ENCODE data around the gene DPYSL5. TPM values are rescaled to one million over a fixed set of nuclear protein-coding genes. Genes with fewer than 3 reads are reported as not detected.
A peak's percentile ranks its signal among the peaks of the same experiment; 100 is the strongest.

DPYSL5 gene
- total and polyA plus RNA-seq, 2 donors from 2014 or later, result not detected

GRCh38 chr2:26932974-26933373 lies 85.0 kb downstream of the DPYSL5 start:
- H3K27me3 ChIP-seq (ENCODE audit: control insufficient read depth, insufficient read depth, low read length), result no peaks in the 10 kb centered on the region
- H3K4me3 ChIP-seq (ENCODE audit: low read length in 3 of 3), result no peak overlapping the region
- no peak for TF ChIP-seq CTCF (IDR thresholded peaks at IDR 0.05; ENCODE audit: borderline replicate concordance, extremely low read depth, insufficient read depth)
- no peaks in the 10 kb centered on the region for H3K4me1 ChIP-seq (ENCODE audit: control insufficient read depth in 2 of 3, insufficient read depth in 2 of 3, low read depth in 1 of 3, low read length in 3 of 3)
- H3K9ac ChIP-seq (ENCODE audit: low read length in 3 of 3), result no peak overlapping the region
- intact Hi-C loops (cut with DNase I), result no loop called here
- no peak overlapping the region for H3K27ac ChIP-seq (ENCODE audit: low read depth in 2 of 2, low read length in 2 of 2)
- FAIRE-seq, result no peak
- H3K36me3 ChIP-seq (ENCODE audit: control insufficient read depth in 2 of 3, insufficient read depth in 3 of 3, low read length in 3 of 3), result no peaks in the 10 kb centered on the region
- DNase-seq, result peak in 1 of 5 donors; percentile 1
- H3K9me3 ChIP-seq (ENCODE audit: control insufficient read depth in 2 of 3, insufficient read depth in 1 of 3, low read length in 3 of 3), result no peaks in the 10 kb centered on the region

GRCh38 chr2:26933431-26934334 lies 85.8 kb downstream of the DPYSL5 start:
- DNase-seq, result peak in 1 of 5 donors; percentile 6
- intact Hi-C loops (cut with DNase I), result no loop called here
- FAIRE-seq, result no peak
- Histone ChIP-seq H3K27ac (ENCODE audit: low read depth in 2 of 2, low read length in 2 of 2) (no peak overlapping the region), H3K36me3 (ENCODE audit: control insufficient read depth in 2 of 3, insufficient read depth in 3 of 3, low read length in 3 of 3) (no peaks in the 10 kb centered on the region), H3K4me3 (ENCODE audit: low read length in 3 of 3) (no peak overlapping the region), H3K9me3 (ENCODE audit: control insufficient read depth in 2 of 3, insufficient read depth in 1 of 3, low read length in 3 of 3) (no peaks in the 10 kb centered on the region), H3K9ac (ENCODE audit: low read length in 3 of 3) (no peak overlapping the region), H3K27me3 (ENCODE audit: control insufficient read depth, insufficient read depth, low read length) (no peaks in the 10 kb centered on the region), H3K4me1 (ENCODE audit: control insufficient read depth in 2 of 3, insufficient read depth in 2 of 3, low read depth in 1 of 3, low read length in 3 of 3) (no peaks in the 10 kb centered on the region)
- TF ChIP-seq CTCF (IDR thresholded peaks at IDR 0.05; ENCODE audit: borderline replicate concordance, extremely low read depth, insufficient read depth), result no peak

DNA sequence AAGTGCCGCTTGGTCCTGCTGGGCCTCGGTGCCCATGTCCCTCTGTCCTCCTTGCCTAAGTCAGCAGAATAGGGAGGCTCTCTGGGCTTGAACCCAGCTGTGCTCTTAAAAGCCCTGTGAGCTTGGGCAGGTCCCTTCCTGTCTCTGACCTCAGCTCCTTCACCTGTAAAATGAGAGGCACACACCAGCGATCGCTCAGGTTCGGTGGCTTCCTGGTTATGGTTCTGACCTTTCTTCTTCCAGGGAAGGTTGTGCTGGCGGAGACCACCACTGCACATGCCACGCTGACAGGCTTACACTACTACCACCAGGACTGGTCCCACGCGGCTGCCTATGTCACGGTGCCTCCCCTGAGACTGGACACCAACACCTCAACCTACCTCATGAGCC lies 86.4 kb downstream of the DPYSL5 start:
- no peaks in the 10 kb centered on the region for H3K9me3 ChIP-seq (ENCODE audit: control insufficient read depth in 2 of 3, insufficient read depth in 1 of 3, low read length in 3 of 3)
- no peaks in the 10 kb centered on the region for H3K36me3 ChIP-seq (ENCODE audit: control insufficient read depth in 2 of 3, insufficient read depth in 3 of 3, low read length in 3 of 3)
- DNase-seq, result peak in 1 of 5 donors; percentile 1
- no peaks in the 10 kb centered on the region for H3K27me3 ChIP-seq (ENCODE audit: control insufficient read depth, insufficient read depth, low read length)
- no peaks in the 10 kb centered on the region for H3K4me1 ChIP-seq (ENCODE audit: control insufficient read depth in 2 of 3, insufficient read depth in 2 of 3, low read depth in 1 of 3, low read length in 3 of 3)
- no peak overlapping the region for H3K9ac ChIP-seq (ENCODE audit: low read length in 3 of 3)
- FAIRE-seq, result no peak
- intact Hi-C loops (cut with DNase I), result no loop called here
- no peak overlapping the region for H3K4me3 ChIP-seq (ENCODE audit: low read length in 3 of 3)
- H3K27ac ChIP-seq (ENCODE audit: low read depth in 2 of 2, low read length in 2 of 2), result no peak overlapping the region
- TF ChIP-seq CTCF (IDR thresholded peaks at IDR 0.05; ENCODE audit: borderline replicate concordance, extremely low read depth, insufficient read depth), result no peak

Measured in kidney (tissue), 14 donors.